ENCODE measurements around the gene NBEA.

NBEA gene

GRCh38 chr13:35279500-35279899 lies 337.4 kb downstream of the NBEA start:
- DNase-seq (ENCODE audit: low spot score): no peak

DNA sequence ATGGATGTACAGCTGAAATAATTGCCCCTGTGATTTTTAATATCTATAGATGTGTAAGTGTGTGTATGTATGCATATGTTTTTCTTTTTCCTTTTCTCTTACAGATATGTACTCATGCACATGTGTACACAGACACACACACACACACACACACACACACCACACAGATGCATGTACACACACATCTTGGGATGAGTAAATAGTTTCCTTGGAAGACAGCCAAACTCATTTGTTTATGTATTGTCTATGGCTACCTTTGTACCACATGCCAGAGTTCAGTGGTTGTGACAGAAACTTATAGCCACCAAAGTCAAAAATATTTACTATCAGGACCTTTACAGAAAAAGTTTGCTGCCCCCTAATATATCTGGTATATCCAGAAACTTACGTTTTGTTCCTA lies 341.8 kb downstream of the NBEA start:
- DNase-seq (ENCODE audit: low spot score): no peak

DNA sequence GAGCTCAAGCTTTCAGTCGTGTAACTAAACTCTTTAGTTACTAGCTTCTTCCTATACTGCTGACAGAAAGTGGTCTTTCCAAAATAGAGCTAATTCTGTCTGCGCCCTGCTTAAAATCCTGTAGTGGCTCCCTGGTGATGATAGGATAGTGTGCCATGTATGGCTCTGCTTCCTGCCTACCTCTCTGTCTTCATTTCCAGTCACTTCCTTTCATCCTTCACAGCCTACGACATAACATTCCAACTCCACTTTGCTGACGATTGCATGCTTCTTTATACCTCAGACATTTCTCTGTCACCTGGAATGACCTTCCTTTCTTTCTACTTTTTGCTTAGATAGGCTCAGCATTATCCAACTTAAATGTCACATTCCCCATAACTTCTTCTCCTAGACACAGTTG lies 343.6 kb downstream of the NBEA start:
- no peak for DNase-seq (ENCODE audit: low spot score)

GRCh38 chr13:35292329-35292728 lies 350.3 kb downstream of the NBEA start:
- no peak for DNase-seq (ENCODE audit: low spot score)

GRCh38 chr13:35293579-35294226 lies 351.6 kb downstream of the NBEA start:
- DNase-seq (ENCODE audit: low spot score): no peak

- peak; percentile 29 for DNase-seq (ENCODE audit: low spot score)
Observed at GRCh38 chr13:35309706-35310105, 367.6 kb downstream of the NBEA start.

GRCh38 chr13:35332134-35332533 lies 390.1 kb downstream of the NBEA start:
- no peak for DNase-seq (ENCODE audit: low spot score)

DNA sequence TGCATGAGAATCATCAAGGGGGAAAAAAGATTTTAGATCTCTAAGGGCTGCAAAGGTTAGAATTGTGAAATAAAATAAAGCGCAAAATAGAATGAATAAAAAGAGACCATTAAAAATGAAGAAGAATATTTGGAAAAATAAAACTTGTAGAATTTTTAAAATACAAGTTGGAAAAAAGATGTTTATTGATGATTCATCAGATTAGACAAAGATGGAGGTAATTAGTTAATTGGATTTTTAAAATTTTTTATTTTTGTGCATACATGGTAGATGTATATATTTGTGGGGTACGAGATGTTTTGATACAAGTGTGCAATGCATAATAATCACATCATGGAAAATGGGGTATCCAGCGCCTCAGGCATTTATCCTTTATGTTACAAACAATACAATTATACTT lies 391.1 kb downstream of the NBEA start:
- DNase-seq (ENCODE audit: low spot score): no peak

GRCh38 chr13:35342440-35342839 lies 400.4 kb downstream of the NBEA start:
- DNase-seq (ENCODE audit: low spot score): no peak

GRCh38 chr13:35343417-35343816 lies 401.3 kb downstream of the NBEA start:
- DNase-seq (ENCODE audit: low spot score): no peak

DNA sequence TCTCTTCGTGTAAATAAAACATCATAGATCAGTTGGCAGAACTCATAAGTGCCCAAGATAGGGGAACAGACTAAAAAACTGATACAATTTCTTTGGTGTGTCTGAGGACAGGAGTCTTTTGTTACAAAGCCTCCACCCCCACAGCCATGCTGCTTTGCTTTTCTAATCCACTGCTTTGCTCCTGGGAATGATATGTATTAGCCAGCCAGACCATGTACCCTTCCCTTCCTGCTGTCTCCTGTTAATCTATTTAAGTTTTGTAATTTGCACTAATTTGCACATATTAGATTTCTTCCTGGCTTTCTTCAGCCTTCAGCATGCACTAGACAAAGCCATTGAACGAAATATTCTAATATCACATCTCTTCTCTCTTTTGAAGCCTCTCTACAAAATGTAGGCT lies 403.9 kb downstream of the NBEA start:
- DNase-seq (ENCODE audit: low spot score): peak; percentile 20

DNA sequence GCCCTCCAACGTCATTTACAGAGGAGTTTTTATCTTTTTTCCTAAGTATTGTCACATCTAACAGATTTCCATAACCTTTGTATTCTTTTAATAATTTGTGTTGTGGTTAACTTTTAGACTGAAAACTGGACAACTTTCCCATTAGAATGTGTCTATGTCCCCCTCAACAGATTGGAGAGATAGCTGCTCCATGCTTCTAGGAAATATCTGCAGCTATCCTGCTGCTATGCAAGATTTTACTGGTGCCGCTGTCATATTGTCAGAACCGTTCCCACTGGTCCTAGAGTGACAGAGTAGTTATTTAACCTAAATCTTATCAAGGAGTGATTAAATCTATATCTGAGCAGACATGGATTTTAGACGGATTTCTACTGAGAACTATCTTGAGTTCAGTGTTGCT lies 404.4 kb downstream of the NBEA start:
- no peak for DNase-seq (ENCODE audit: low spot score)

GRCh38 chr13:35347679-35348205 lies 405.7 kb downstream of the NBEA start:
- DNase-seq (ENCODE audit: low spot score): no peak

DNA sequence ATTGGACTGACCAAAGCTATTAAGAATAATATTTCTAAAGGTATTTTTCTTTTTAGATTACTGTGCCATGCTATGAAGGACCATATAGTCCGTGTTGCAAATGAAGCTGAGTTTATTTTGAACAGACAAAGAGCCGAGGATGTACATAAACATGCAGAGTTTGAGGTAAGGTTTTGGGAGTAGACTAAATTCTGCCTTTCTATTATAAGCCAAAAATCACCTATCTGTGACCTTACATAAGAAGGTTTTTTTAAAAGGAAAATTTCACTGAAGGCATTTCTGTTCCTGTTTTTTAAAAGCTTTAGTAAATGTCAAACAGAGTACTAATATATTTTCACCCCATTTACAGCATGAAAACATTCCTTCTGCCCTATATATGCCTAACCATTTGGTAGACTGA lies 407.0 kb downstream of the NBEA start:
- no peak for DNase-seq (ENCODE audit: low spot score)

GRCh38 chr13:35349673-35350278 lies 407.7 kb downstream of the NBEA start:
- DNase-seq (ENCODE audit: low spot score): no peak

GRCh38 chr13:35354285-35354684 lies 412.2 kb downstream of the NBEA start:
- no peak for DNase-seq (ENCODE audit: low spot score)

DNA sequence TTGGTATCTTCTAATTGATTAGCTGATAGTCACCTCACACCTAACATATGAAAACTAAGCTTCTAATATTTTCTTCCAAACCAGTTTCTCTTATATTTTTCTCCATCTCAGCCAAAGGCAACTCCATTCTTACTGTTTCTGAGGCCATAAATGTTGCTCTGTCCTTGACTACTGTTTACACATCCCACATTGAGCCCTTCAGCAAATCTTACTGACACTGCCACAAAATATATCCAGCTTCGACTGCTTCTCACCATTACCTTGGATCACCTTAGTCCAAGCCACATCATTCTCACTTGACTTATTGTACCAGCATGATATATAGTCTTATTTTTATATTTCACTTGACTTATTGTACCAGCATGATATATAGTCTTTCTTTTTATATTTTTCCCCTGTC lies 412.8 kb downstream of the NBEA start:
- DNase-seq (ENCODE audit: low spot score): no peak

- DNase-seq (ENCODE audit: low spot score): no peak
Observed at GRCh38 chr13:35356572-35356971, 414.5 kb downstream of the NBEA start.

DNA sequence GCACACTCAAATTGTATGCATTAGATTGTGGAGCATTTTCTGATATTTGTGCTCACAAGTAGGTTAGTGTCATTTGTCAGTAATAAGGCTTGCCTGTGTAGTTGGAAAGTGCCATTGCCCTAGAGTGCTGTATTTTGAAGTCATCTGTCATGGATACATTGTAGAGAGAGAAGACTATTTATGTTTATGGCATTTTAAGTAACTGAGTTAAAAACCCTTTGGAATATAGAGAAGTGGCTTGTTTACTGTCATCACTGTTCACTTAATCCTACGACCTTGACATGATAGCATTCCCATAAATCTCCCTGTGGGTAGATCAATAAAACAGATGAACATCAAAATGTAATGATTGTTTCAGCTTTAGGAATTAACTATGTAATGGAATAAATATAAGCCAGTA lies 423.8 kb downstream of the NBEA start:
- no peak for DNase-seq (ENCODE audit: low spot score)

- DNase-seq (ENCODE audit: low spot score): no peak
Observed at GRCh38 chr13:35367586-35367985, 425.5 kb downstream of the NBEA start.

GRCh38 chr13:35378939-35379338 lies 436.9 kb downstream of the NBEA start:
- no peak for DNase-seq (ENCODE audit: low spot score)

GRCh38 chr13:35379663-35380062 lies 437.6 kb downstream of the NBEA start:
- DNase-seq (ENCODE audit: low spot score): no peak

DNA sequence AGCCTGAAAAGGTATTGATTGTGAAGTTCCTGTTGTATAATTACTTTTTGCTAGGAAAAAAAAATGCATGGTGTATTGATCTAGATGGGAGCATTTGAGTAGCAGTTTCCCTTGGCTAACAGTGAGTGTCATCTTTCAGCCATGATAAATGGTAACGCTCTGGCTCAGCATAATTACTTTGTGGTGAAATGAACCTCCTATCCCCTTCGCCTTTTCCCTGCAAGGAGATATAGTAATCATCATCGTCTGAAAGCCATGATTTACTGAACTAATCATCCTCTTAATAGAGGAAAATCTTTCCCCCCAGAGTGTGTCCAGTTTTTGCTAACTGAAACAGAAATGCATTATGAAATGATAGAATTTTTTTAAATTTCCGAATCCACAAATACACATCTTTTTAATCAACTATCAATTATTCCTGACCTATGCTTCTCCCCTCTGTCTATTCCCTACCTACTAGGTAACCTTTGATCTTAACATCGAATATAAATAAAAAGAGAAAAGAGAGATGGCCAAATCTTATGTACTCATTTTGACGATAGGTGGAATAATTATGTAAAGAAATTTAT lies 445.7 kb downstream of the NBEA start:
- no peak for DNase-seq (ENCODE audit: low spot score)
